KMS-11 (cell line): ENCODE measurements around the gene DDX4.

Experiments
- H2AFZ ChIP-seq: fragments of 200-600 bp; sonication (generic); 2 replicates; pipeline ENCODE4 v1.6.1; 2016; ENCODE audit warnings: antibody characterized with exemption, mixed run types, low read depth
- H3K27ac ChIP-seq: fragments of 200-600 bp; sonication (generic); 2 replicates; pipeline ENCODE4 v1.6.1; 2016; ENCODE audit warnings: mild to moderate bottlenecking, mixed run types
- H3K27me3 ChIP-seq: fragments of 200-600 bp; sonication (generic); 2 replicates; pipeline ENCODE4 v1.6.1; 2017; ENCODE audit warnings: mild to moderate bottlenecking, low read depth, mixed run types, moderate library complexity; ENCODE audit not compliant: insufficient read depth
- H3K36me3 ChIP-seq: fragments of 200-600 bp; sonication (generic); 2 replicates; pipeline ENCODE4 v1.6.1; 2017; ENCODE audit warnings: mild to moderate bottlenecking, mixed run types; ENCODE audit not compliant: insufficient read depth
- H3K4me1 ChIP-seq: fragments of 200-600 bp; sonication (generic); 2 replicates; pipeline ENCODE4 v1.6.1; 2016; ENCODE audit warnings: mild to moderate bottlenecking, low read depth, mixed run types; ENCODE audit not compliant: poor library complexity, severe bottlenecking
- H3K4me2 ChIP-seq: fragments of 200-600 bp; sonication (generic); 2 replicates; pipeline ENCODE4 v1.7.0; 2016; ENCODE audit warnings: mild to moderate bottlenecking, mixed run types
- H3K4me3 ChIP-seq: fragments of 200-600 bp; sonication (generic); IDR thresholded peaks from 2 replicates; pipeline ENCODE4 v1.6.1; 2017; ENCODE audit warnings: low read depth, low read length, mixed read lengths; ENCODE audit not compliant: insufficient read depth
- H3K79me2 ChIP-seq: fragments of 200-600 bp; sonication (generic); 2 replicates; pipeline ENCODE4 v1.6.1; 2016; ENCODE audit warnings: low read depth, mixed run types; ENCODE audit not compliant: insufficient read depth
- H3K9ac ChIP-seq: fragments of 200-600 bp; sonication (generic); 2 replicates; pipeline ENCODE4 v1.6.1; 2016; ENCODE audit warnings: mild to moderate bottlenecking, mixed run types
- H4K20me1 ChIP-seq: fragments of 200-600 bp; sonication (generic); 2 replicates; pipeline ENCODE4 v1.6.1; 2016; ENCODE audit warnings: mild to moderate bottlenecking, mixed run types; ENCODE audit not compliant: insufficient read depth
- CTCF ChIP-seq: fragments of 200-600 bp; sonication (generic); conservative IDR thresholded peaks from 2 replicates; pipeline ENCODE4 v1.6.1; 2017; ENCODE audit warnings: low read depth, mild to moderate bottlenecking, antibody characterized with exemption, low read length, moderate library complexity, mixed read lengths

Gene DDX4

DNA sequence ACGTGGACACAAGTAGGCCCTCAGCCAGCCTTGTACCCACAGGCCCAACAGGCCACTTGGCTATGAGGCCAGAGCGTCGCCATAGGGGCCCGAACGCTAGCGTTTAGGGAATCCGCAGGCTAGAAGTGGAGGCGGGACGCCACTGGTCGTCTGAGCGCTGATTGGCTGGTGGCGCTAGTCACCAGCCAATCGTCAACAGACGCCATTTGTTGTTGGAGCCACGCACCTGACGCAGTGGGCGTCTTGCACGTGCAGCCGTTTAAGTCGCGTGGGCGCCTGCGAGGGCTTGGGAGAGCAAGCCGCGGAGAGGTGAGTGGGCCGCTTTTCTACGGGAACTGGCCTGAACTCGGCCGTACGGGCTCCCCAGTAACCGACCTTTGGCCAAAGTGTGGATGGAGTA is at the start of gene DDX4:
Gene DDX4 (plus strand): TSS at position 269 of the 400 bp plus-strand sequence. CDS start 903 bp downstream, outside the sequence.
- Histone ChIP-seq H3K4me3 (no peak within 1 kb of the TSS), H3K36me3 (no peaks in the 10 kb centered on the region), H3K27ac (no peak within 1 kb of the TSS), H4K20me1 (no peaks in the 10 kb centered on the region), H3K9ac (no peak within 1 kb of the TSS), H2AFZ (no peak within 1 kb of the TSS), H3K4me2 (no peak within 1 kb of the TSS), H3K79me2 (no peaks in the 10 kb centered on the region), H3K27me3 (no peaks in the 10 kb centered on the region), H3K4me1 (no peaks in the 10 kb centered on the region)
- no peak for TF ChIP-seq CTCF

- TF ChIP-seq CTCF, result peak; percentile 95
- H3K9ac ChIP-seq, result no peak overlapping the region
- no peak overlapping the region for H3K27ac ChIP-seq
- no peaks in the 10 kb centered on the region for H3K36me3 ChIP-seq
- H3K4me3 ChIP-seq, result no peak overlapping the region
- H3K27me3 ChIP-seq, result no peaks in the 10 kb centered on the region
- H3K4me2 ChIP-seq, result no peak overlapping the region
- H3K4me1 ChIP-seq, result peaks cover 10% of the 10 kb centered on the region
- H2AFZ ChIP-seq, result no peak overlapping the region
- no peaks in the 10 kb centered on the region for H3K79me2 ChIP-seq
- H4K20me1 ChIP-seq, result no peaks in the 10 kb centered on the region
Measured at GRCh38 chr5:55691265-55692105, 46.4 kb upstream of the DDX4 start.

DNA sequence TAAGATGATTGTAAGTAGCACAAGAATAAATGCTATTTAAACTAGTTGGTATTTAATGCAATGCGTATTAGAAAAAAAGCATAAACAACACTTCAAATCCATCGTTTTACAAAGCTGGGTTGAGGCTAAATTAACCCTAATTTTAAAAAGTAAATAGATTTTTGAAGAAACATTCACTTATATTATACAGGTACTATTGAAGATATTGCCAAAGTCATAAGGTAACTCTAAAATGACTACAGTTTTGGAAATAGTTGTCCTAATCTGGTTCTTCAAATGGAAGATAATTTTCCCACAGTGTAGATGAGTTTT is 45.8 kb upstream of the DDX4 start:
- Histone ChIP-seq H3K27ac (no peak overlapping the region), H3K36me3 (no peaks in the 10 kb centered on the region), H3K4me3 (no peak overlapping the region)

DNA sequence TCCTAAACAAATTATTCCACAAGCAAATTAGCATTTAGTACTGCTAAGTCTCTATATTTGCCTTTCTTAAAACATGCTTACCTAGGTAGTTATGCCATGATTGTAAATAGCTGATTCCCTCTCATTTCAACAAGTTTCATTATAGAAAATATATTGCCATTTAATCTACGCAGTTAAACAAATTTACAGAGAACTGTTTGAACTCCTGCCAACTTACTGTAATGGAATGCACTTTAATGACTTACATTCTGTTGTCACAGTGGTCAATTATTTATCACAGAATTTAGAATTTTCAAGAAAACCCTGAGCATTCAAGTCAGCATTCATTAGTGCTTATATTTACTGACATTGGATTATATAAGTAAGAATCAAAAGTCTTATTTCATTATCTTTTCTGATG is 45.4 kb upstream of the DDX4 start:
- H3K4me3 ChIP-seq, result no peak overlapping the region
- H3K27me3 ChIP-seq, result no peaks in the 10 kb centered on the region
- no peak overlapping the region for H2AFZ ChIP-seq
- peaks cover 10% of the 10 kb centered on the region for H3K4me1 ChIP-seq
- no peak for TF ChIP-seq CTCF
- H4K20me1 ChIP-seq, result no peaks in the 10 kb centered on the region
- no peak overlapping the region for H3K4me2 ChIP-seq
- no peak overlapping the region for H3K27ac ChIP-seq
- no peak overlapping the region for H3K9ac ChIP-seq
- no peaks in the 10 kb centered on the region for H3K36me3 ChIP-seq
- no peaks in the 10 kb centered on the region for H3K79me2 ChIP-seq

More for the DNA sequence above, 45.8 kb upstream of the DDX4 start:
- TF ChIP-seq CTCF, result peak; percentile 45
- no peaks in the 10 kb centered on the region for H3K27me3 ChIP-seq
- H3K4me1 ChIP-seq, result peaks cover 10% of the 10 kb centered on the region
- no peak overlapping the region for H2AFZ ChIP-seq
- H3K79me2 ChIP-seq, result no peaks in the 10 kb centered on the region
- H3K9ac ChIP-seq, result no peak overlapping the region
- no peaks in the 10 kb centered on the region for H4K20me1 ChIP-seq
- H3K4me2 ChIP-seq, result no peak overlapping the region
